Esophagus muscularis mucosa (tissue), 3 donors: ENCODE measurements around the gene SULT1C2.

Source experiments
- CTCF ChIP-seq, 3 experiments: fragments of 200-600 bp in 2 of 3; fragments of 450-650 bp in 1 of 3; sonication (generic) in 2 of 3; IDR thresholded peaks; one replicate each; pipeline ENCODE4 v1.5.1; 2017 to 2019; ENCODE audit warnings: antibody characterized with exemption in 3 of 3, mild to moderate bottlenecking in 2 of 3, moderate library complexity in 1 of 3
- POLR2A ChIP-seq: fragments of 450-650 bp; IDR thresholded peaks from one replicate; pipeline ENCODE4 v1.6.1; 2017; ENCODE audit warnings: antibody characterized with exemption, moderate library complexity, mild to moderate bottlenecking, low read depth

- TF ChIP-seq CTCF (IDR thresholded peaks at IDR 0.05) (no peak), POLR2A (no peak)
Measured at GRCh38 chr2:108243566-108243965, 45.1 kb upstream of the SULT1C2 start.
